DMS 273 (cell line): ENCODE measurements around the gene PHACTR1.

ENCODE experiments used
- DNase-seq: peaks from one replicate; lab custom pipeline; 2025; ENCODE audit not compliant: unreplicated experiment; lab: John Stamatoyannopoulos, UW

The PHACTR1 gene

GRCh38 chr6:13053006-13053461 lies 336.5 kb downstream of the PHACTR1 start:
- DNase-seq = no peak

- no peak for DNase-seq
Observed at GRCh38 chr6:13058051-13058450, 341.5 kb downstream of the PHACTR1 start.

DNA sequence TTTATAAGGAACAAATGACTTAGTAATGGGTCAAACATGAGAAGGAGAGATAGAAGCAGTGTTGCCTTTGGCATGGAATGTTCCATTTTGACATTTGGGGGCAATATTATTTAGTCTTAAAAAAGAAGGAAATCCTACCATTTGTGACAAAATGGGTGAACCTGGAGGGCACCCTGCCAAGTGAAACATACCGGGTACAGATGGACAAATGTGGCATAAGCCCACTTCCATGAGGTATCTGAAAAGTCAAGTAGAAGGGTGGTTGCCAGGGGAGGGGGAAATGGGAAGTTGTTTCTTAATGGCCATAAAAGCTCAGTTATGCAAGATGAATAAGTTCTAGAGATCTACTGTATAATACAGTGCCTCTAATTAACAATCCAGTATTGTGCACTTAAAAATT lies 342.5 kb downstream of the PHACTR1 start:
- no peak for DNase-seq

DNA sequence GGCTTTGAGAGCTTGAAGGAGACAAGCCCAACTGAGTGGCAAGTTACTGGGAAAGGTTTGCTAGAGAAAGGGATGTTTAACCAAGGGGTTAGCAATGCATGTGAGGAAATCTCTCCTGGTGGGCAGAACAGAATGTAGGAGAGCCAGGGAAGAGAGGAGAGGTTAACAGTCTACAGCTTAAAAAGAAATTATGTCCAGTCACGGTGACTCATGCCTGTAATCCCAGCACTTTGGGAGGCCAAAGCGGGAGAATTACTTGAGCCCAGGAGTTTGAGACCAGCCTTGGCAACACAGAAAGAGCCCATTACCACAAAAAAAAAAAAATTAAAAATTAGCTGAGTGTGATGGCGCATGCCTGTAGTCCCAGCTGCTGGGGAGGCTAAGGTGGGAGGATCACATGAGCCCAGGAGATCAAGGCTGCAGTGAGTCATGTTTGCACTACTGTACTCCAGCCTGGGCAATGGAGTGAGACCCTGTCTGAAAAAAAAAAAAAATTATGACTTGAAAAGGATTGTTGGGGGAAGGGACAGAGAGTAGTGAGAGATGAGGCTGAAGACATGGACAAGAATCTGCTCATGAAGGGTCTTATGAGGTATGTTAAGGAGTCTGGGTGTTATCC lies 346.8 kb downstream of the PHACTR1 start:
- DNase-seq = no peak

DNA sequence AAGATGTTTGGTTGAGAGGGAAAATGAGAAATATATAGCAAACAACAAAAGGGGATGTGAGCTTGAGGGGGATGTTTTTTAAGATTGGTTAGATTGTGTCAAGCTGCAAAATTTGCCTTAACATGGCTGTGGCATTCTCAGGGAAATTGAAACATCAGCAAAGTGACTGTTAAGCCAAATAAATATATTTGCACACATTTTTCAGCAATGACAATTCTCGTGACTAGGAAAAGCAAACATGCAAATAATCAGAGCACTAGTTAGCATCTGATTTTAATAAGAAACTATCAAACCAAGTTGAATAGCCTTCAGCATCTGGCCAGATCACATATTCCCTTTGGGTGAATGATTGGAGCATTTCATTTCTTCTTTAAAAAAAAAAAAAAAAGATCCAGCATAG lies 349.0 kb downstream of the PHACTR1 start:
- no peak for DNase-seq

- no peak for DNase-seq
Observed at GRCh38 chr6:13066050-13066449, 349.5 kb downstream of the PHACTR1 start.

- no peak for DNase-seq
Observed at GRCh38 chr6:13066820-13067219, 350.3 kb downstream of the PHACTR1 start.

- no peak for DNase-seq
Observed at GRCh38 chr6:13068586-13069210, 352.1 kb downstream of the PHACTR1 start.

GRCh38 chr6:13071550-13072345 lies 355.2 kb downstream of the PHACTR1 start:
- DNase-seq = no peak

DNA sequence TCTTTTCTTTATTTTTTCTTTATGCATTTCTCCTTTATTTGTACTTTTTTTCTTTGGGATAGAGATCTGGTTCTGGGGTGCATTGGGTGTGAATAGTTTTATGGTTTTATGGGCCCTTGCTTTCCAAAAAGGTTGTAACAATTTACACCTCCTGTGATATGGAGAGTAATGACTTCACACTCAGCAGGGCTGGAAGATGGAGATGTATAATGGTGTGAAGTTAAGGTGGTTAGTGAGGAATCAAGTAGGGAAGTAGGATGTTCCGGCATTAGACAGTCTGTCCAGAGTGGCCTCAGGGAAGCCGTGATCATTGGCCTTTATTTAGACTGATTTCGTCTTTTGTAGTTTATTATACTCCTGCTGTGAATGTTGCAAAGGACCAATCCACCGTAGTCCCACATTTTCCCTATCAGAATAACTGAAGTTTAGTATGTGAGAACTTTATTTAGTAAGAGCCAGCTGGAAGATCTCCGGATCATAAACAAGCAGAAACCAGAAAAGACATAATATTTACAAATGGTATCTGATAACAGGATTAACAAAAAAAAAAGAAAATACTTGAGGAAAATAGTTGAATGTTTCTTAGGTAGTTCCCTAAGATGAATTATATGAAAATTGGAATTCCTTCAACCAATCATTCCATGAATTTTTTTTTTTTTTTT lies 356.2 kb downstream of the PHACTR1 start:
- DNase-seq = no peak

GRCh38 chr6:13074415-13075140 lies 358.0 kb downstream of the PHACTR1 start:
- peak; percentile 5 for DNase-seq

DNA sequence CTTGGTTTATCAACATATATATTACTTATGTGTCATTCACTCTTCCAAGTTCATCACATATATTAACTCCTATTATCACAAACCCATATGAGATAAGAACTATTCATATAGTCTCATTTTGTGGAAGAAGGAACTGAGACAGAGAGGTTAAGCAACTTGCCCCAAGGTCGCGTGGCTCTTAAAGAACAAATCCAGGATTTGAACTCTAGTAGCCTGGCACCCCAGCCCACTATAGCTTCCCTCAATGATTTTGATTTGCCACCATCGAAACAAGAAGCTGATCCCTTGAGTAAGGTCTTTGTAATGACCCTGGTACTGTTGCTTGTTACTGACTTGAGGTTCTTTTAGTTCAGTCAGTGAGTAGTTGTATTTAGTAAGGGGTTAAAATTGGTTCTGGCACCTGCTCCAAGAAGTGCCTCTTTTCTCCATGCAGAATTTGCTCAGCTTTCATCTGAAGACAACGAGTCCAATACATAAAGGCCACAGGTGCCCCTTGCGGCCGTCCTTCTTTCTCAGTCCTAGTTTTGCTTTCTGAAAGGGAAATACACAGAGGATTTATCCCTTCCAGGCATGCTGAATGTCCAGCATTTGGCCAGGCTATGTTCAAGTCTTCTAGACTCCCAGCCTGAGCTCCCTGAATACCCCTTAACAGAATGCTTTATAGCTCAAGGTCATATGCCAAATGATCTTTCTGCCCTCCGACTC lies 358.7 kb downstream of the PHACTR1 start:
- DNase-seq = no peak

GRCh38 chr6:13076575-13076974 lies 360.0 kb downstream of the PHACTR1 start:
- no peak for DNase-seq

- no peak for DNase-seq
Observed at GRCh38 chr6:13077117-13077516, 360.6 kb downstream of the PHACTR1 start.

- no peak for DNase-seq
Observed at GRCh38 chr6:13079096-13079723, 362.6 kb downstream of the PHACTR1 start.

GRCh38 chr6:13080462-13081188 lies 364.1 kb downstream of the PHACTR1 start:
- no peak for DNase-seq

- no peak for DNase-seq
Observed at GRCh38 chr6:13081189-13081563, 364.6 kb downstream of the PHACTR1 start.

DNA sequence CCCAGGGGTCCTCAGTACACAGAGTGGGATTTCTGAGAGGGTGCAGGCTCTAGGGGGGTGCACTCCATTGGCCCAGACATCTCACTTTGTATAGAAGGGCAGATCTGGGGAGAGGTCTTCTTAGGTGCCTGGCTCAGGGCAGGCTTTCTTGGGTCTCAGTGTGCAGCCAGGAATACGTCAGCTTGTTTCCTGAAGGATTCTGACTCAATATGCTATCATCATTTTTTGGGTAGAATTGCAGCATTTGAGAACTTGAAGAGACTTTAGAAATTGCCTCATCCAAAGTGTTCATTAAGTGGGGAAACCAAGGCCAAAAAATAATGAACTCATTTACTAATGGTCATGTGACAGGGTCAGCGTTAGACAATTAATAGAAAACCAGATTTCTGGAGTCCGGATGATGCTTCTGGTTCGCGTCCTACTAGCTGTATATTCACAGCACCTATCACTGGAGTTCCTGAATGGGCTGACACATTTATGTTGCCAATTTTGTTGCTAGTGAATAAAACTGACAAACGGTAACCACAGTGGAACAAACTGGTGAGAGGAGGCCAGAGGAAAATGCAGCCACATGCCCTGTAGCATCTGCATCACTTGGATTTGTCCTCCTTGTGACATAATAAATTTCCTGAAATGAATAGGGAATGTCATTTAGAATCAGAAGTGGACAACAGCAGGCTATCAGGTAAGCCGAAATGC lies 372.9 kb downstream of the PHACTR1 start:
- no peak for DNase-seq

GRCh38 chr6:13091192-13091591 lies 374.6 kb downstream of the PHACTR1 start:
- no peak for DNase-seq
